ENCODE data around the gene WASHC4.

Gene WASHC4

GRCh38 chr12:105138248-105138647 lies 30.7 kb downstream of the WASHC4 start:
- ChIA-PET POLR2A (no interaction called here), CTCF (no interaction called here)
- TF ChIP-seq CTCF (IDR thresholded peaks at IDR 0.05; ENCODE audit: insufficient read depth, low read length, missing control alignments), result no peak
- DNase-seq (ENCODE audit: low read depth, low spot score), result no peak
- H3K4me3 ChIP-seq (ENCODE audit: low read depth, low read length), result no peak overlapping the region

- DNase-seq (ENCODE audit: low read depth, low spot score), result no peak
- TF ChIP-seq CTCF (IDR thresholded peaks at IDR 0.05; ENCODE audit: insufficient read depth, low read length, missing control alignments), result no peak
- ChIA-PET CTCF (no interaction called here), POLR2A (no interaction called here)
- H3K4me3 ChIP-seq (ENCODE audit: low read depth, low read length), result no peak overlapping the region
These were observed 33.9 kb downstream of the WASHC4 start for GRCh38 chr12:105141320-105141922.

GRCh38 chr12:105142259-105142658 lies 34.7 kb downstream of the WASHC4 start:
- H3K4me3 ChIP-seq (ENCODE audit: low read depth, low read length), result no peak overlapping the region
- no peak for TF ChIP-seq CTCF (IDR thresholded peaks at IDR 0.05; ENCODE audit: insufficient read depth, low read length, missing control alignments)
- POLR2A ChIA-PET, result no interaction called here
- CTCF ChIA-PET, result no interaction called here
- DNase-seq (ENCODE audit: low read depth, low spot score), result no peak

- no peak for TF ChIP-seq CTCF (IDR thresholded peaks at IDR 0.05; ENCODE audit: insufficient read depth, low read length, missing control alignments)
These were observed 48.7 kb downstream of the WASHC4 start for GRCh38 chr12:105156260-105156659.

GRCh38 chr12:105157606-105158005 lies 50.1 kb downstream of the WASHC4 start:
- CTCF ChIA-PET, result no interaction called here

More at GRCh38 chr12:105156260-105156659, 48.7 kb downstream of the WASHC4 start:
- no peak overlapping the region for H3K4me3 ChIP-seq (ENCODE audit: low read depth, low read length)
- no peak for DNase-seq (ENCODE audit: low read depth, low spot score)
- POLR2A ChIA-PET, result no interaction called here
- CTCF ChIA-PET, result no interaction called here

GRCh38 chr12:105158876-105159275 lies 51.3 kb downstream of the WASHC4 start:
- ChIA-PET POLR2A (no interaction called here), CTCF (no interaction called here)
- DNase-seq (ENCODE audit: low read depth, low spot score), result no peak

More at GRCh38 chr12:105157606-105158005, 50.1 kb downstream of the WASHC4 start:
- TF ChIP-seq CTCF (IDR thresholded peaks at IDR 0.05; ENCODE audit: insufficient read depth, low read length, missing control alignments), result no peak
- no peak for DNase-seq (ENCODE audit: low read depth, low spot score)
- POLR2A ChIA-PET, result no interaction called here
- H3K4me3 ChIP-seq (ENCODE audit: low read depth, low read length), result no peak overlapping the region

More at GRCh38 chr12:105158876-105159275, 51.3 kb downstream of the WASHC4 start:
- H3K4me3 ChIP-seq (ENCODE audit: low read depth, low read length), result no peak overlapping the region
- no peak for TF ChIP-seq CTCF (IDR thresholded peaks at IDR 0.05; ENCODE audit: insufficient read depth, low read length, missing control alignments)
